Loucy (cell line): ENCODE results near the gene TFB1M.
"Not testable (repeated sequence)": the region's sequence is repeated elsewhere in the genome, so short reads cannot be mapped to it uniquely, and the experiment has no call there.

Experiments
- H2AFZ ChIP-seq: fragments of 200-600 bp; sonication (generic); 2 replicates; pipeline ENCODE4 v1.6.0; 2016; ENCODE audit warnings: antibody characterized with exemption, mild to moderate bottlenecking, low read length, moderate library complexity
- H3F3A ChIP-seq: fragments of 200-600 bp; 2 replicates; pipeline ENCODE4 v1.6.0; 2016; ENCODE audit warnings: antibody characterized with exemption, low read depth, mild to moderate bottlenecking
- H3K27me3 ChIP-seq: fragments of 200-600 bp; sonication (generic); 2 replicates; pipeline ENCODE4 v1.6.1; 2014; ENCODE audit warnings: low read length, mild to moderate bottlenecking; ENCODE audit not compliant: insufficient read depth, poor library complexity, severe bottlenecking
- H3K36me3 ChIP-seq: fragments of 200-600 bp; sonication (generic); 2 replicates; pipeline ENCODE4 v1.6.1; 2016; ENCODE audit warnings: low read length; ENCODE audit not compliant: insufficient read depth
- H3K4me1 ChIP-seq: fragments of 200-600 bp; sonication (generic); 2 replicates; pipeline ENCODE4 v1.5.1; 2014; ENCODE audit warnings: low read length, mild to moderate bottlenecking; ENCODE audit not compliant: insufficient read depth, poor library complexity, severe bottlenecking
- H3K4me2 ChIP-seq: fragments of 200-600 bp; sonication (generic); 2 replicates; pipeline ENCODE4 v1.6.0; 2014; ENCODE audit warnings: antibody characterized with exemption, low read length, low read depth, mild to moderate bottlenecking; ENCODE audit not compliant: poor library complexity, severe bottlenecking
- H3K4me3 ChIP-seq: fragments of 200-600 bp; sonication (generic); 2 replicates; pipeline ENCODE4 v1.5.1; 2014; ENCODE audit warnings: low read length, mild to moderate bottlenecking, mixed read lengths; ENCODE audit not compliant: poor library complexity, severe bottlenecking
- H3K79me2 ChIP-seq: fragments of 200-600 bp; sonication (generic); 2 replicates; pipeline ENCODE4 v1.6.1; 2014; ENCODE audit warnings: low read length; ENCODE audit not compliant: insufficient read depth
- H3K9ac ChIP-seq: fragments of 200-600 bp; sonication (generic); 2 replicates; pipeline ENCODE4 v1.6.0; 2014; ENCODE audit warnings: mild to moderate bottlenecking, low read depth, low read length, moderate library complexity; ENCODE audit not compliant: poor library complexity, severe bottlenecking
- H3K9me2 ChIP-seq: fragments of 200-600 bp; sonication (generic); replicated peaks from 2 replicates; pipeline ENCODE4 v1.6.1; 2016; ENCODE audit warnings: low read depth, low read length, mixed read lengths
- H3K9me3 ChIP-seq: fragments of 200-600 bp; sonication (generic); 2 replicates; pipeline ENCODE4 v1.6.1; 2014; ENCODE audit warnings: mild to moderate bottlenecking, antibody characterized with exemption, low read length, low read depth; ENCODE audit not compliant: insufficient read depth
- H4K20me1 ChIP-seq: fragments of 200-600 bp; sonication (generic); 2 replicates; pipeline ENCODE4 v1.6.0; 2014; ENCODE audit warnings: antibody characterized with exemption, low read length, mild to moderate bottlenecking; ENCODE audit not compliant: insufficient read depth, poor library complexity, severe bottlenecking
- EZH2phosphoT487 ChIP-seq: fragments of 200-600 bp; IDR thresholded peaks from 2 replicates; pipeline ENCODE4 v1.6.1; 2018; ENCODE audit warnings: antibody characterized with exemption, mild to moderate bottlenecking, moderate library complexity, borderline replicate concordance
- TF ChIP-seq, protein P1 (sequence below): fragments of 200-600 bp; sonication (generic); conservative IDR thresholded peaks from 2 replicates; pipeline ENCODE4 v1.5.1; 2014; ENCODE audit warnings: mild to moderate bottlenecking, antibody characterized with exemption, low read length

The TFB1M gene

DNA sequence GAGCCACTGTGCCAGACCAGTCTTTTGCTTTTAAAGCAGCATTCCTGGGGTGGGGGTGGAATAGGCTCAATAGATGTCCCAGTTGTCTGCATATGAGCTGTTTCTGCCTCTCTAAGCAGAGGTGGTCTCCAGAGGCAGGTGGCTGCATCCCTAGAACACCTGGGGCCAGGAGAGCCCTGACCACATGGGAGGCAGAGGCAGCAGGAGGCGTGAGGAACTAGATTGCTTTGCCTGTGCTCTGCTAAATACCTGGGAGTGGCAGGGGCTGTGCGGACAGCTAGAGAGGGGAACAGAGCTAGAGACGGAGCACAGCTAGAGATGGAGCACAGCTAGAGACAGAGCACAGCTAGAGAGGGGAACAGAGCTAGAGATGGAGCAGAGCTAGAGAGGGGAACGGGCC is 79.6 kb downstream of the TFB1M start:
- no peak overlapping the region for H3K4me2 ChIP-seq
- no peaks in the 10 kb centered on the region for H3K9me3 ChIP-seq
- H3K4me3 ChIP-seq = no peak overlapping the region
- TF ChIP-seq EZH2phosphoT487 = no peak
- TF ChIP-seq, protein P1, sequence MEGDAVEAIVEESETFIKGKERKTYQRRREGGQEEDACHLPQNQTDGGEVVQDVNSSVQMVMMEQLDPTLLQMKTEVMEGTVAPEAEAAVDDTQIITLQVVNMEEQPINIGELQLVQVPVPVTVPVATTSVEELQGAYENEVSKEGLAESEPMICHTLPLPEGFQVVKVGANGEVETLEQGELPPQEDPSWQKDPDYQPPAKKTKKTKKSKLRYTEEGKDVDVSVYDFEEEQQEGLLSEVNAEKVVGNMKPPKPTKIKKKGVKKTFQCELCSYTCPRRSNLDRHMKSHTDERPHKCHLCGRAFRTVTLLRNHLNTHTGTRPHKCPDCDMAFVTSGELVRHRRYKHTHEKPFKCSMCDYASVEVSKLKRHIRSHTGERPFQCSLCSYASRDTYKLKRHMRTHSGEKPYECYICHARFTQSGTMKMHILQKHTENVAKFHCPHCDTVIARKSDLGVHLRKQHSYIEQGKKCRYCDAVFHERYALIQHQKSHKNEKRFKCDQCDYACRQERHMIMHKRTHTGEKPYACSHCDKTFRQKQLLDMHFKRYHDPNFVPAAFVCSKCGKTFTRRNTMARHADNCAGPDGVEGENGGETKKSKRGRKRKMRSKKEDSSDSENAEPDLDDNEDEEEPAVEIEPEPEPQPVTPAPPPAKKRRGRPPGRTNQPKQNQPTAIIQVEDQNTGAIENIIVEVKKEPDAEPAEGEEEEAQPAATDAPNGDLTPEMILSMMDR = no peak
- no peaks in the 10 kb centered on the region for H3K9me2 ChIP-seq
- H3K36me3 ChIP-seq = no peaks in the 10 kb centered on the region
- no peak overlapping the region for H2AFZ ChIP-seq
- H3K4me1 ChIP-seq = no peaks in the 10 kb centered on the region
- no peaks in the 10 kb centered on the region for H3F3A ChIP-seq
- H3K27me3 ChIP-seq = no peaks in the 10 kb centered on the region
- no peaks in the 10 kb centered on the region for H3K79me2 ChIP-seq
- no peak overlapping the region for H3K9ac ChIP-seq
- H4K20me1 ChIP-seq = no peaks in the 10 kb centered on the region

DNA sequence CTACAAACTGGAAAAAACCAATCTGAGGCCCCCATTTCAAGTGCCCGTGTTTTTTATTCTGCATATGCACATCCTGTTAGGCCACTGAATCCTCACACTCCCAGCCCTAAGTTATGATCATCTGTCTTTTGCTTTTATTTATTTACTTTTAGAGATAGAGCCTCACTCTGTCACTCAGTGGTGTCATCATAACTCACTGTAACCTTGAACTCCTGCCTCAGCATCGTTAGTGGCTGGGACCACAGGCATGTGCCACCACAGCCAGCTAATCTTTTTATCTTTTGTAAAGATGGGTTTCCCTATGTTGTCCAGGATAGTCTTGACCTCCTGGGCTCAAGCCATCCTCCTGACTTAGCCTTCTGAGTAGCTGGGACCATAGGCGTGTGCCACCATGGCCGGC is 80.1 kb downstream of the TFB1M start:
- H3K9me2 ChIP-seq = no peaks in the 10 kb centered on the region
- no peak overlapping the region for H3K4me2 ChIP-seq
- no peaks in the 10 kb centered on the region for H3K36me3 ChIP-seq
- H4K20me1 ChIP-seq = no peaks in the 10 kb centered on the region
- H3K4me1 ChIP-seq = no peaks in the 10 kb centered on the region
- H3K9me3 ChIP-seq = no peaks in the 10 kb centered on the region
- H3K27me3 ChIP-seq = no peaks in the 10 kb centered on the region
- H3K9ac ChIP-seq = no peak overlapping the region
- H3K79me2 ChIP-seq = no peaks in the 10 kb centered on the region
- no peak overlapping the region for H3K4me3 ChIP-seq
- H3F3A ChIP-seq = no peaks in the 10 kb centered on the region
- TF ChIP-seq EZH2phosphoT487 = no peak
- TF ChIP-seq, protein P1 = no peak
- H2AFZ ChIP-seq = no peak overlapping the region

- no peaks in the 10 kb centered on the region for H3K9me2 ChIP-seq
- H3K9ac ChIP-seq = no peak overlapping the region
- no peaks in the 10 kb centered on the region for H3K27me3 ChIP-seq
- H2AFZ ChIP-seq = no peak overlapping the region
- H3K4me2 ChIP-seq = no peak overlapping the region
- H3F3A ChIP-seq = no peaks in the 10 kb centered on the region
- no peaks in the 10 kb centered on the region for H3K79me2 ChIP-seq
- no peak for TF ChIP-seq EZH2phosphoT487
- TF ChIP-seq, protein P1 = no peak
- H3K36me3 ChIP-seq = no peaks in the 10 kb centered on the region
- H3K4me1 ChIP-seq = no peaks in the 10 kb centered on the region
- no peaks in the 10 kb centered on the region for H3K9me3 ChIP-seq
- no peak overlapping the region for H3K4me3 ChIP-seq
- H4K20me1 ChIP-seq = no peaks in the 10 kb centered on the region
Measured at GRCh38 chr6:155232848-155233247, 81.4 kb downstream of the TFB1M start.

GRCh38 chr6:155230975-155231374 is 83.3 kb downstream of the TFB1M start:
- not testable (repeated sequence) for H3K4me2 ChIP-seq, H2AFZ ChIP-seq, H3K9ac ChIP-seq, H3K4me1 ChIP-seq, H3K9me3 ChIP-seq, H3K9me2 ChIP-seq, H3K36me3 ChIP-seq, H4K20me1 ChIP-seq, H3K27me3 ChIP-seq, H3F3A ChIP-seq, H3K4me3 ChIP-seq, H3K79me2 ChIP-seq
